NCI-H187 (cell line): ENCODE measurements around the gene PSMD6.

ENCODE experiments used
- DNase-seq, 2 experiments: peaks; one replicate each; lab custom pipeline; 2025; lab: John Stamatoyannopoulos, UW

The PSMD6 gene

GRCh38 chr3:64023187-64023860 is at the start of gene PSMD6:
TSS of gene PSMD6 (minus strand) at chr3:64023494. CDS start at chr3:64023419, 75 bp downstream.
- peak; percentile 20 to 22 for DNase-seq

- DNase-seq = no peak
Observed at GRCh38 chr3:64072126-64072525, 48.8 kb upstream of the PSMD6 start.

- DNase-seq = no peak
Observed at GRCh38 chr3:64070704-64071103, 47.4 kb upstream of the PSMD6 start.

- DNase-seq = no peak
Observed at GRCh38 chr3:64067506-64068346, 44.4 kb upstream of the PSMD6 start.

GRCh38 chr3:64064804-64065203 is 41.5 kb upstream of the PSMD6 start:
- DNase-seq = no peak

- DNase-seq = no peak
Observed at GRCh38 chr3:64063983-64064438, 40.7 kb upstream of the PSMD6 start.

GRCh38 chr3:64063207-64063982 is 40.1 kb upstream of the PSMD6 start:
- DNase-seq = no peak

GRCh38 chr3:64061628-64062027 is 38.3 kb upstream of the PSMD6 start:
- no peak for DNase-seq

- DNase-seq = no peak
Observed at GRCh38 chr3:64059484-64060175, 36.3 kb upstream of the PSMD6 start.

- no peak for DNase-seq
Observed at GRCh38 chr3:64058566-64058965, 35.3 kb upstream of the PSMD6 start.

- no peak for DNase-seq
Observed at GRCh38 chr3:64057231-64057630, 33.9 kb upstream of the PSMD6 start.

GRCh38 chr3:64056606-64057180 is 33.4 kb upstream of the PSMD6 start:
- no peak for DNase-seq

GRCh38 chr3:64055076-64055475 is 31.8 kb upstream of the PSMD6 start:
- DNase-seq = no peak

GRCh38 chr3:64054488-64054887 is 31.2 kb upstream of the PSMD6 start:
- DNase-seq = no peak

GRCh38 chr3:64053581-64053980 is 30.3 kb upstream of the PSMD6 start:
- no peak for DNase-seq

GRCh38 chr3:64053117-64053516 is 29.8 kb upstream of the PSMD6 start:
- no peak for DNase-seq

- no peak for DNase-seq
Observed at GRCh38 chr3:64049832-64050231, 26.5 kb upstream of the PSMD6 start.

- DNase-seq = no peak
Observed at GRCh38 chr3:64049136-64049535, 25.8 kb upstream of the PSMD6 start.

- DNase-seq = no peak
Observed at GRCh38 chr3:64048631-64049061, 25.4 kb upstream of the PSMD6 start.

- no peak for DNase-seq
Observed at GRCh38 chr3:64047787-64048186, 24.5 kb upstream of the PSMD6 start.

- peak in 1 of 2 experiments; percentile 0 for DNase-seq
Observed at GRCh38 chr3:64046996-64047594, 23.8 kb upstream of the PSMD6 start.
